Measurements from ENCODE around the gene FRMD8. TPM values are rescaled to one million over a fixed set of nuclear protein-coding genes. Genes with fewer than 3 reads are reported as not detected.

Gene FRMD8
- total and polyA plus RNA-seq, 9 of the 15 experiments (the other 6 are each of a cell fraction or from before 2014, with no cell fraction given), result 4.5 to 54.5 (median 15.8) TPM

- TF ChIP-seq RREB1 (CRISPR knock-in tag; IDR thresholded peaks at IDR 0.05) (no peak; the same call in 1 of the 2 replicates), TAF15 (IDR thresholded peaks at IDR 0.05; ENCODE audit: low read depth, low read length) (no peak), TEAD4 (IDR thresholded peaks at IDR 0.05; ENCODE audit: low read length) (peak; percentile 35; the same call in 1 of the 2 replicates), TEAD4 (CRISPR knock-in tag; IDR thresholded peaks at IDR 0.05; ENCODE audit: borderline replicate concordance) (no peak), RBM22 (IDR thresholded peaks at IDR 0.05; ENCODE audit: low read depth, low read length, poor library complexity, severe bottlenecking) (peak; percentile 69), JUN (IDR thresholded peaks at IDR 0.05; ENCODE audit: borderline replicate concordance, low read depth, low read length) (no peak), JUN (CRISPR knock-in tag; IDR thresholded peaks at IDR 0.05; ENCODE audit: borderline replicate concordance) (no peak), E4F1 (CRISPR knock-in tag; IDR thresholded peaks at IDR 0.05; ENCODE audit: borderline replicate concordance) (no peak), TFAM (CRISPR knock-in tag; conservative IDR thresholded peaks at IDR 0.05) (no peak), RNF2 (IDR thresholded peaks at IDR 0.05) (no peak), ZNF589 (CRISPR knock-in tag; IDR thresholded peaks at IDR 0.05; ENCODE audit: low read depth) (no peak), KDM5B (IDR thresholded peaks at IDR 0.05; ENCODE audit: insufficient replicate concordance, low read depth, low read length) (peak; percentile 72), SMAD2 (IDR thresholded peaks at IDR 0.05; ENCODE audit: low read depth, low read length) (no peak), NEUROD1 (IDR thresholded peaks at IDR 0.05; ENCODE audit: borderline replicate concordance, low read depth, low read length, partially characterized antibody) (peak; percentile 43), ZNF740 (CRISPR knock-in tag; IDR thresholded peaks at IDR 0.05) (no peak), ZNF740 (tag; IDR thresholded peaks at IDR 0.05) (no peak)
These were observed 32.0 kb upstream of the FRMD8 start, which contains the start of gene TIGD3 (continued) for GRCh38 chr11:65354265-65355012.

Data from K562 (cell line).